UCSD-AML1 (cell line): ENCODE results near the gene SLC35F6.
A peak's percentile ranks its signal among the peaks of the same experiment; 100 is the strongest.
"Not testable (repeated sequence)": the region's sequence is repeated elsewhere in the genome, so short reads cannot be mapped to it uniquely, and the experiment has no call there.

Source experiments
- DNase-seq: peaks from one replicate; lab custom pipeline; 2025; ENCODE audit not compliant: unreplicated experiment; lab: John Stamatoyannopoulos, UW

The SLC35F6 gene

DNA sequence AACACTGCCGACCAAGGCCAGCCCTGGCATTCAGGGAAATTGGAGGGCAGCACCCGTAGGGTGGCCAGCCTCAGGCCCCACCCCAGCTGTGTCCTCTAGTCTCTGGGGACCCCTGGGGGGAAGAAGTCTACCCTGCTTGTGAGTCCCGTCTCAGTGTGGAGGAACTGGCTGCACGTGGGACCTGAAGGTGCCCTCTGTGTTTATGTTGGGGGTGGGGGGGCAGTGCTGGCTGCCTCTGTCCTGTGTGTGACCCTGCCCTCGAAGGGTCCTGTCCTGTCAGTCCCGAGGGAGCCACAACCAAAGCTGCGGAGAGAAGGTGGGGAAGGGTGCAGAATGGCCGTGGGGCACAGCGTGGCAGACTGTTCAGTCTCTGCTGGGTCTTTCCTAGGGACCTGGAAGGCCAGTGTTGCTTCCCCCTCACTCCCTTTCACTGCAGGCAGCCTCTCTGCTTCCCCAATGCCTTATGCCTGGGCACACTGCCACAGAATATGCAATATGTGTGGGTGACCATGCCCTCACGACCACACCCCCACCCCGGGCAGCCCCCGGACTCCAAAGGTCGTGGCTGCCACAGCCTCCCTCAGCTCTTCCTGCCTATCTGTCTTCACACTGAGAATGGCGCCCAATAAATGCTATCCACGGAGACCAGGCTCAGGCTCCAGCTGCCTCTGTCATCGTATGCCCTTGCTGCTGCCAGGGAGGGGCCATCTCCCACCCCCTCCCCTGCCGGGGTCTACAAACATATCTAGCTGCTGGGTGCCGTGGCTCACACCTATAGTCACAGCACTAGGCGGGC lies 33.3 kb upstream of the SLC35F6 start:
- no peak for DNase-seq

DNA sequence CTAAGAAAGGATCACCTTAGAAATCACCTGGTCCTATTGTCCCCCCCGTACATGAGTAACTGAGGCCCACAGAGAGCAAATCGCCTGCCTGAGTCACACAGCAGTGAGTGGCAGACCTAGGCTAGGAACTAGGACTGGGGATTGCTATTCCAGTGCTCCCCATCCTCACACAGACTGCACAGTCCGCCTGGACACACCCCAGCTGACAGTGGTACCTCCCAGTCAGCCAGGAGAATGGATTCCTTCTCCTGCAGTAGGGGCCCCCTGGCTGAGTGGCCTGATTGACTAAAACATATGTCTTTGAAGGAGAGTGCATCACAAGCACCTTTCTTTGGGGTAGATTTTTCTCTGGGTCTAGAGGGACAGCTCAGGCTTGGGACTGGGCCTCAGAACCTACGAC lies 32.4 kb upstream of the SLC35F6 start:
- DNase-seq = no peak

DNA sequence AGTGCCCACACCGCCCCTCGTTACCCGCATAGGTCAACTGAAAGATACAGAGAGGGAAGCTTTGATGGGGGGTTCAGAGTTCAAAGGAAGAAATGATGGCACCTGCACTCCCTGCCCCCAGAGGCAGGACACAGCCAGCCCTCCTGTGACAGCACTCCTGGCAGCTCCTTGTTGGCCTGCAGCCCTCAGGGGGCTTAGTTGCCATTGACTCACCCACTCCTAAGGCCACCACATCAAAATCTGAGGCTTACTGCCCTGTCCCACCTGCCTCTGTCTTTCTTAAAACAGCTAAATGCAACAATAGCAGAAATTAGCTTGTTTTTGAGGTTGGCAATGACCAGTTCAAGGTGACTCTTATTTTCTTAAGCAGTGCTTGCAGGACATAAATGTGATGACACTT lies 31.6 kb upstream of the SLC35F6 start:
- DNase-seq = no peak

DNA sequence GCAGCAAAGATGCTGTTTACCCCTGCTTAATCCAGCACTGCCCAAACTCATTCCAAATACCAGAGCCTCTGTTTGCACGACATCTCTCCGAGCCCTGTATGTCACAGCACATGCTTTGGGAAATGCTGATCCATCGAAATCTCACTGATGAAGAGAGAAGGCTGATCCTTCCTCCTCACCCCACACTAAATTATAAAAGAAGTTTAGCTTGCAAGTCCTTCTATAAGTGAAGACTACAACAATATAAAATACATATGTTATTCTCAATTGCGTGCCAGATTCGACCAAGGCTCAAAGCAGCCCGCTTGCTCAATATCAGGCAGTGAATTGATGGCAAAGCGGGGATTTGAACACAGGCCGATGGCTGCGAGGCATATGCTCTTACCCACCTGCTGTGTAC lies 30.7 kb upstream of the SLC35F6 start:
- no peak for DNase-seq

DNA sequence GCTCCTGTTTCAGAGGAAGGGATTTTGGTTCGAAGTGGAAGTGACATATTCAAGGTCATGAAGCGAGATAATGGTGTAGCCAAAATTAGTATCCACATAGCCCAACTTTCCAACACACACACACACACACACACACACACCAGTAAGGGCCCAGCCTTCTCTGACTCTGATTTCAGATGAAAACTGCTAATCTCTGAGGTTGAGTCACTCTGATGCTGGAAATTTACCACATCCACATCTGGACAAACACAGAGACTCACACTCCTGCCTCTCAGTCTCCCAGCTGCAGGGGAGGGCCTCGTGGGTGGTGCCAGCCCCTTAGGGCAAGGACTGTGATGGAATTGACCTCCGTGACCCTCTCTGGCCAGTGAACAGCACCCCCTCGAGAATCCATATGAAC lies 29.0 kb upstream of the SLC35F6 start:
- no peak for DNase-seq

DNA sequence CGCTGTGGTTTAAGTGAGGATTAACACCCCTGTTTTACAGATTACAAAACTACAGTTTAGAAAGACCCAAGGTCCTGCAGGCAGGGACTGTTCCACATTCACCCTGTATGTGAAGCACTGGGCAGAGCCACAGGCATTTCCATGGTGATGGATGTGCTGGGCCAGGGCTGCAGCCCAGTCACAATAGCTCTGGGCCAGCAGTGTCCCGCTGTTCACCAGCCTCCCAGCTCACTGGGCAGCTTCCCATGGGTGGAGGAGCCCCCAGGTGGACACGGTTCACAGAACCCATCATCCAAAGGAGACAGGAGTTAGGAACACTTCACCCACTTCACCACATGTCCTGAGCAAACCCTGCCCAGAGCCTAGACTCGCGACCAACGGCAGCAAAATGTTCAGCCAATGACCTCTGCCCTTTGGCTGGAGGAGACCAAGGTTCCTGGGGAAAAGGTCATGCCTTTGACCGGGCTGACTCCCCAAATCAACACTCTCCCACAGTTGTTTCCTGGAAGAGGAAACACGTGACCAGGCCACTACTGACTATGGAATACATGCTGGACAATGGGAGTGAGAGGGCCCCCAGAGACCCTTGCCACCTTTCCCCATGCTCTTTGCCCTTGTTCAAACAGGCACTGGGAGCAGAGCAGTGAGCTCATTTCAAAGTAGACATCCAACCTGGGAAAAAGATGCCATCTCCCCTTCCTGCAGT lies 28.0 kb upstream of the SLC35F6 start:
- no peak for DNase-seq

DNA sequence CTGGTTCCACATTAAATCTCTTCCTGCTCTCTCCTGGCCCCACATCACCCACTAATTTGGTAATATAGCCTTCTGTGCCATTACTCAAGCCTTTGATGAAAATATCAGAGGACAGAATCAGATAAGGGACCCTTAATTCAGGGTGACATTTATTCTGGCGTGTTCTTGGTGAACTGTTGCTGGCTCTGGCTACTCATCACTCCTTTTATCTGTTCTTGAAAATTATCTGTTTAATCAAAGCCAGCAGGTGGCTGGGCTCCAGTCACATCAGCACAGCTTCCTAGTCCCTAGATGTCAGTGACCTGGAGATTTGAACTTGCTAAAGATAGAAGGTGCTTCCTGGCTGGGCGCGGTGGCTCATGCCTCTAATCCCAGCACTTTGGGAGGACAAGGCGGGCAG lies 26.9 kb upstream of the SLC35F6 start:
- no peak for DNase-seq

DNA sequence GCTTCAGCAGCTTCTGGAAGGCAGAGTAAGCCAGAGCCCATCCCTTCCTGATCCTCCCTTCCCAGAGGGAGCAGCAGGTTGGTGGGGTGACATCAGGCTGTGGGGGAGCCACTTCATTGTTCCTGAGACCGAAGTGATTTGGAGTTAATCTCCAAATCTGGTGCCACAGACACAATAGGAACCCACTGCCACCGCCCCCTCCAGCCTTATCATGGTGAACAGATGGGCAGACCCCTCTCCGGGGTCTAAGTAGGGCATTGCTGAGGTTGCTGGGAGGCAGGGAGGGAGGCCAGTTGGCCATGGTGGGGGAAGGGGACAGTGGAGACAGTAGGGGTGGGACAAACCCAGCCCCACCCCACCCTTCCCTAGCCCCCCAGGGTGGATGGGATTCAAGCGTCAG lies 25.6 kb upstream of the SLC35F6 start:
- DNase-seq = no peak

DNA sequence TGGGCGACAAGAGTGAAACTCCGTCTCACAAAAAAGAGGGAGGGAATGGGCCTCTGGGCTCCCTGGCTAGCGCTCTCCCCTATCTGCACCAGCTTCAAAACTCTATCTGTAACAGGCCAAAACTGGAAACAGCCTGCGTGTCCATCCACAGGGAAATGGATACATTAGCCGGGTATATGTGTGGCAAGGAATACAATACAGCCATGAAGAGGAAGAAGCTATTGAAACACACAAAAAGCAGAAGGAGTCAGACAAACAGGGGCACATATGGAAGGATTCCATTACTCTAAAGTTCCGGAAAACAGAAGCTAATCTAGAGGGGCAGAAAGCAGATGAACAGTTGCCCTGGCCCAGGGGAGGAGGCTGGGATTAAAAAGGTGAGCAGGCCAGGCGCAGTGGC lies 24.6 kb upstream of the SLC35F6 start:
- no peak for DNase-seq

DNA sequence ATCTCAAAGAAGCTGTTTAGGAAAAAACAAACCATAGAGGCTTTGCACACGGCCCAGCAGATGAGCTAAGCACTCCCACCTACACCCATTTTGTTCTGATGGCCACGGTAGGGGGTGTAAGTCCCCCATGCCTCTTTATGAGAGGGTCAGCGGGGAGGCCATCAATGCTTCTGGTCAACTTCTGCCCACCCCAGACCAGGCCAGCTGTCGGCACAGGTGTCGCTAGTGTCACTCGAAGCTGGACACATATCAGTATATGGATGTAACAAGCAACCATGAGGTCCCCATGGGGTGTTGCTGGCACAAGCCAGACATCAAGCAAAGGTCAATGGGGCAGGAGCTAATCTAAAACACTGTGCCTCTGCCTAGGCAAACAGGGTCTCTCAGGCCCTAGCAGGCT lies 23.7 kb upstream of the SLC35F6 start:
- DNase-seq = no peak

DNA sequence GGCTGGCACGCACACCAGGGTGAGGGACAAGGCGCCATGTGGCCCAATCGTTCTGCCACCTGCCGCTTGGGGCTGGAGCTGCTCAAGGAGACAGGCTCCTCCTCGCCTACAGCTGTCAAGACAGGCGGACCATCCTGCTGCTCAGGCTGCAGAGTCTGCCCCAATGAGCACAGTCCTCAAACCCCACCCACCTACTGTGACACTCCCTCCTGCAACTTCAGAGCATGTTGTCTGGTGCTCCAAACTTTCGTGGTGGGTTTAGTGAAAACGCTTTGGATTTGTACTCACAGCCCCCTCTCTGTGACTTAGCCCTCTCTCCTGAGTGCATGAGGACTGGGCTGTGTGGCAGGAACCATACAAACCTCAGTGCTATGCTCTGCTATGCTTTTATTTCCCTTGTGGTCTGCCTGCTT lies 23.2 kb upstream of the SLC35F6 start:
- peak; percentile 31 for DNase-seq

DNA sequence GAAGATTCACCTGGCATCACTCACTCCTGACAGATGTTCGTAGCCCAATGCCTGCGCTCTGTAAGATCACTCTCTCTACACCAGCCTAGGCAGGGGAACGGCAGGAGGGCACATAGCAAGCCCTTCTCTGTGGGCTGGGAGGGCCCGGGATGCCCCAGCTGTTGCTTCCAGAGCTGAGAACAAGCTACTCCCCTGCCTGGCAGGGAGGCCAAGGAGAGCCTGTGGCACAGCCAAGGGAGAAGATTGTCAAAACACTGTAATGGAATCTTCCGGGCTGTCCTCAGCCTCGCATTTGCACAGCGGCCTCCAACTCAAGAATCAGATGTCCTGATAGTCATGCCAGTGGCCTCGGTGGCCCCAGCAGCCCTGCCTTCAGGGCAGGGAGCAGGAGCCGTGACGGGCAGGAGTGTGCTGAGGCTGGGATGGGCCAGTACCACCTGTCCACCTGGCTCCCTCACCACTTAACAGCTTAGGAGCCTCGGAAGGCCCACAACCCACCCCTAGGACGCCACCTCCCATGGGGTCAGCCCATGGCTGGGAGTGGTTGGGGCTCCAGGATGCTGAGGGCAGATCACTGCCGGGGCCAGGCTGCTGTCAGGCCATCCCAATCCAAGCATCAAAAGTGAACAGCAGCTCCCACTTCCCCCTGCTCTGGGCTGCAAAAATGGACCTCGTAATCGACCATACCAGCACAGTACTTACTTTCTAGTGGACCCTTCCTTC lies 21.9 kb upstream of the SLC35F6 start:
- no peak for DNase-seq

DNA sequence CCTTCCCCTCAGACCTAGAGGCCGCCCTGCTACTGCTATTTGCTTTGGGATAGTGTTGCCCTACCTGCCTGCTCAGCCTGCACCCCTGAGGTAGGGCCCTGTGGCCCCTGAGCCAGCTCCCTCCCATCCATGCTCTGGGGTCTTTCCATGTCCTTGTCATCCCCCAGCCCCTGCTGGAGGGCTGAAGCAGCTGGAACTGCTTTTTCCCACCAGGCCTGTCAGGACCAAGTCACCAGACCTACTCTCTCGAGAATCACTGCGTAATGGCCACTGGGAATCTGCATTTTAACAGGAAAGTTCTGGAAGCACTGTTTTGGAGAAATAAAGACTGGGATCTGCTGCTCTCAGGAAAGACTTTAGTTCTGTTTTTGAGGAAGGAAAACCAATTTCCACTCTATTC lies 20.2 kb upstream of the SLC35F6 start:
- DNase-seq = no peak

DNA sequence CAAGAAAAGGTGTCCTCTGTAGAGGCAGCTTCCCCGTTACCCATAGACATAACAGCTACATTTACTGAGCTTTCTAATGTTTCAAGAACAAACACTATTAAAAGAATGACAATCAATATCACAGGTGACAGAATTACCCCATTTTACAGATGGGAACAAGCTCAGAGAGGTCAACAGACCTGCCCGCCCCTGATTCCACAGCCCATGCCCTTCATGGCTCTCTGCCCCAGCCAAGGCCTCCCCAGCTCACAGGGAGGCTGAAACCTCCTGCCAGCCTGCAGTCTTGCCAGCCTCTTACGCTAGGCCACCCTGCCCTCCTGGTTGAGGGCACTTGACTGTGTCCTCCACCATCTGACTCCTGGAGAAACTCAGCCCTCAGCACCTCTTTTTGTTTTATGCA lies 19.1 kb upstream of the SLC35F6 start:
- no peak for DNase-seq

DNA sequence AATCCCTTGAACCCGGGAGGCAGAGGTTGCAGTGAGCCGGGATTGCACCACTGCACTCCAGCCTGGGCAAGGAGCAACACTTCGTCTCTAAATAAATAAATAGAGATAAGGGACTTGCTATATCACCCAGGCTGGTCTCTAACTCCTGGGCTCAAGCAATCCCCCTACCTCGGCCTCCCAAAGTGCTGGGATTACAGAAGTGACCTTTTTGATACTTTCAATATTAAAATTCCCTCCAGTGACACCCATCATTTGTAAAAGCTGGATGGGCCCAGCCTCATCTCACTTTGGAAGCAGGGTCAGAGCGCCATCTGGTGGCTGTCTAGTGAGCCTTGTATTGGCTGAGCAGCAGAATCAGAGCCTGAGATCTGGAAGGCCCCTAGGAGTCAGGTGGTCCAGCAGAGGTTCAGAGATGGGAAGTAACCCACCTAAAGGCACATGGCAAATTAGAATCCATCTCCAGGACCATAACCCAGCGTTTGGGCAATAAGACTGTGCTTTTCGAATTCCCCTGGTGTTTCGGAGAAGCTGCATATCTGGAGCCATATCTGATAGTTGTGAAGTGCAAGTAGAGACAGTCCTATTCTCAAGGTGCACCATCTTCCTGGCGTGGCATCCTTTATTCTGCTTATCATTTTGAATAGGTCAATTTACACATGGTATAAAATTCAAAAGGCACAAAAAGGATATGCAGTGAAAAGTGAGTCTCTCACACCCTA lies 18.3 kb upstream of the SLC35F6 start:
- DNase-seq = peak; percentile 71

DNA sequence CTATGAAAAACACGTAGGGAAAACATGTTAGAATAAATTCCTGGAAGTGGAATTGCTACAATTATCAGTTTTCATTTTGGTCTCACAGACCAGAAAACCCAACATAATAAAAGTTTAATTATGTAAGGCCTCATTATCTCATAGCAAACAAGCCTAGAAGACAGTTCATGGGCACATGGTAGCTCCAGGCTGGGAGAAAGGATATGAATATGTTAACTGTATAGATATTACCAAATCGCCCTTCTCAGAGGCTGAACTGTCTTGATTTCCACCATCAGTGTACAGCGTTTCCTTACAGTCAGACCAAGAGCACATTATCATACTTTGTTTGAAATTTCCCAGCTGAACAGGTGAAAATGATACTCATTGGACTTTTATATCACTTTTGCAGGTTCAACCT lies 17.1 kb upstream of the SLC35F6 start:
- DNase-seq = no peak

DNA sequence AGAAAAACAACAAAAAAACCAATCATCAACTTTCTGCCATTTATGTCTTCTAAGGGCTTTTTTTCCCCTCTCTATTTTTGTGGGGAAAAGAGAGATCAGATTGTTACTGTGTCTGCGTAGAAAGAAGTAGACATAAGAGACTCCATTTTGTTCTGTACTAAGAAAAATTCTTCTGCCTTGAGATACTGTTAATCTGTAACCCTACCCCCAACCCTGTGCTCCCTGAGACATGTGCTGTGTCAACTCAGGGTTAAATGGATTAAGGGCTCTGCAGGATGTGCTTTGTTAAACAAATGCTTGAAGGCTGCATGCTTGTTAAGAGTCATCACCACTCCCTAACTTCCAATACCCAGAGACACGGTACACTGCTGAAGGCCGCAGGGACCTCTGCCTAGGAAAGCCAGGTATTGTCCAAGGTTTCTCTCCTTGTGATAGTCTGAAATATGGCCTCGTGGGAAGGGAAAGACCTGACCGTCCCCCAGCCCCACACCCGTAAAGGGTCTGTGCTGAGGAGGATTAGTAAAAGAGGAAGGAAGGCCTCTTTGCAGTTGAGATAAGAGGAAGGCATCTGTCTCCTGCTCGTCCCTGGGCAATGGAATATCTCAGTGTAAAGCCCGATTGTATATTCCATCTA lies 14.2 kb upstream of the SLC35F6 start:
- not testable (repeated sequence) for DNase-seq

DNA sequence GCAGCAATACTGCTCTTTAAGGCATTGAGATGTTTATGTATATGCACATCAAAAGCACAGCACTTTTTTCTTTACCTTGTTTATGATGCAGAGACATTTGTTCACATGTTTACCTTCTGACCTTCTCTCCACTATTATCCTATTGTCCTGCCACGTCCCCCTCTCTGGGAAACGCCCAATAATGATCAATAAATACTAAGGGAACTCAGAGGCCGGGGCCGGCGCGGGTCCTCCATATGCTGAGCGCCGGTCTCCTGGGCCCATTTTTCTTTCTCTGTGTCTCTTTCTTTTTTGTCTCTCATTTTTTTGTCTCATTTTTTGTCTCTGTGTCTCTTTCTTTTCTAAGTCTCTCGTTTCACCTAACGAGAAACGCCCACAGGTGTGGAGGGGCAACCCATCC lies 13.6 kb upstream of the SLC35F6 start:
- DNase-seq = not testable (repeated sequence)

DNA sequence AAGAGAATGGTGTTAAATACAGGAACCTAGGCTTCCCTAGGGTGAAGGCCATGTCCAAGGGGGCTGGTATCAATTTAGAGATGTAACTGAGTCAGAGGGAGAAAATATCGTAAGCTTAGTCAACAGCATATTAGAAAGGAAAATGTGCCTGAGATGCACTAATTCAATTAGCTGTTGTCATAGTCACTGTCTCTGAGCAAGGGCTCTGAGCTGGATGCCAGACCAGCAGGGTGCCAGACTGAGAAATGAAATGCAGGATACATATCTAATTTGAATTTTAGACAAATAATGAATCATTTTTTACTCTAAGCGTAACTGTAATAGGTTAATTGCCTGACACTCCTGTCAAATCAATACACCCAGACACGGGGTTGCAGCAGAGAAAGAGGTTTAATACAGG lies 11.4 kb upstream of the SLC35F6 start:
- no peak for DNase-seq

DNA sequence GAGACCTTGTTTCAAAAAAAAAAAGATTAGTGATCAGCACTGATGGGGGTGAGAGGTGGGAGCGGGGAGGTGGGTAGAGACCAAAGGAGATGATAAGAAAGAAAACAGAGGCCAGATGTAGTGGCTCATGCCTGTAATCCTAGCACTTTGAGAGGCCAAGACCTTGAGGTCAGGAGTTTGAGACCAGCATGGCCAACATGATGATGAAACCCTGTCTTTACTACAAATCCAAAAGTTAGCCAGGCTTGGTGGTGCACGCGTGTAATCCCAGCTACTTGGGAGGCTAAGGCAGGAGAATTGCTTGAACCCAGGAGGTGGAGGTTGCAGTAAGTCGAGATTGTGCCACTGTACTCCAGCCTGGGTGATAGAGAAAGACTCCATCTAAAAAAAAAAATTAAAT lies 9.5 kb upstream of the SLC35F6 start:
- no peak for DNase-seq
